ENCODE results near the gene MRPL45.

The MRPL45 gene

DNA sequence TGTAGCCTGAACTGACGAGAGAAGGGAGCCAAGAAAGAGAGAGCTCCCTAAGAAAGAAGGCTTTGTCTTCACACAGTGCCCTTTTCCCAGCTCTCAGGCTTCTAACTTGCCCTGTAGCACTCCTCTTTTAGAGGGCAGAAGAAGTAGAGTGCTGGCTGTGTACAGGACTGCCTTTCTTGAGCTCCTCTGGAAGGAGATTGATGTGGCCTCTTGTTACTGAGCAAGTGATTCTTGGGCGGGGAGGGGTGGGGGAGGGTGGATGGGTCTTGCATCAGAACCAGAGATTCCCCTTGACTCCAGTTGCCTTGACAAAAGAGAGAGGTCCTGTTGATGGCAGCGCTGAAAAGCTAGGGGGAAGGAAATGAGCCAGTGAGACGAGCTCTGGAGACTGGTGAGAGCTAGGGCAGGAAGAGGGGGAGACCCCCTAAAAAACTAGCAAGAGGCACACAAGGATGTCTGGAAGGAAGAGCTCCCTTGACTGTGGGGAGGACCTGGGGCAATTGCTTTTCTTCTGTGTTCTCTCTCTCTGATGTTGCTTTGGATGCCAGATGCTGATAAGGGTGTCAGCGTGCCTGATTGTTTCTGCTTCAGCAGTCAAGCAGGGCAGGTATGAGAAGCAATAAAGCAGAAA lies 28.4 kb downstream of the MRPL45 start:
- DNase-seq = no peak

DNA sequence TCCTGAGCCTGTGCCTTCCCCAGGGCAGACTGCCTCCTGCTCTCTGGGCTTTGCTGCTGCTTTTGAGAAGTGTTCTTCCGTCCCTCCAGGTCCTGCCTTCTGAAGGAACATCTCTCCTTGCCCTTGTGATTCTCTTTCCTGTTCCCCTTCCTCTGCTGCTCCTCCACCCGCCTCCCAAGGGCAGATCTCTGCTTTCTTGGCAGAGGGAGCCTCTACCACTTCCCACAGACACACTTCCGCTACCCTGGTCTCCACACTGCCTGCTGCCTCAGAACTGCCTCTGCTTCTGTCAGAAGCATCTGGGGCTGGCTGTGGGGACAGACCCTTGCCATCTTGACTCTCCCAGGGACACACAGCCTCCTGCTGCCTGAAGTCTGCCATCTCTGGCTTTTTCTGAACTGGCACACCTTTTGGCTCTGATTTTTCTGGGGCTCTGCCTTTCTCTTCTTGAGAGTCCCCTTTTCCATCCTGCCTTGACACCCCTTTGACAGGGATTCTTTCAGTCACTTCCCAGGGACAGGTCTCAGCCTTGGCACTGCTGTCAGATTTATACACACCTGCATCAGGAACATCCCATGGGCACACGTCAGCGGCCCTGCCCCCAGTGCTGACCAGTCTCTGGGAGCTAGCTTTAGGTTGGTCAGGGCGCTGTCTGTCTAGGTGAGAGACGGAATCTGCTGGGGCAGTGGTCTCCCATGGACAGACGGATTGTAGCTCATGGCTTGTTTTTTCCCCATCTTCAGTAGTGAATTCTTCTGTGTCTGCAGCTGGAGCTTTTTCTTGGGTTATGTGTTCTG lies 30.2 kb downstream of the MRPL45 start:
- peak; percentile 69 to 73 for DNase-seq

DNA sequence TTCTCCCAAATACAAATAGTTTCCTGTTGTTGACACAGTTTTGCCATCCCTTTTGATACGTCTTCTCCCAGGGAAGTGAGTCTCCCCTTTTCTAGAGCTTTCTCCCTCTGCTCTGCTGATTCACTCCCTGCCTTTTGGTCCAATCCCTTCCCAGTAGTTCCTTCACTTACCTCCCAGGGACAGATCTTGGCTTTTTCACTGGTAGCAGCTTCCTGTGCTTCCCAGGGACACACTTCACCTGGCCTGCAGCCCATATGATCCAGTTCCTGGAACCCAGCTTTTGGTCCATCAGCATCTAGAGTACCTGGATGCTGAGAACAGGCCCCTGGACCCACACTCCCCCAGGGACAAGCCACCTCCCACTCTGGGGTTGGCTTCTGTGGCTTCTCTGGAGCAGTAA lies 31.0 kb downstream of the MRPL45 start:
- no peak for DNase-seq

- no peak for DNase-seq
Observed at GRCh38 chr17:38328620-38329019, 31.7 kb downstream of the MRPL45 start.

DNA sequence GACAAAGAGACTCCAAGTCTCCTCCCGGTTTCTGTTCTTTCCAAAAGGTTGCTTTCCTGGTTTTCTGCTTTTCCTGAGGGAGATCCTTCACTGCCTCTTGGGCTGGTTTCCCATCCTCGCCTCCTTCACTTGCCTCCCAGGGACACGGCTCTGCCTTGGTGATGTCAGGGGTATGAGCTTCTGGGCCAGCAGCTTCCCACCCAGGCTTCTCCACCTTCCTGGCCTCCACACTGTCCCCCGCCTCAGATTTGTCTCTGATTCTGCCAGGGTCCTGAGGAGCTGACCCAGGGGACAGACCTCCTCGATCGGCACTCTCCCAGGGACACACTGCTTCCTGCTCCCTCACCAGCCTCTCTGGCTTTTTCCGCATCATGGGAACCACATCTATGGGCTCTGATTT lies 32.3 kb downstream of the MRPL45 start:
- no peak for DNase-seq

DNA sequence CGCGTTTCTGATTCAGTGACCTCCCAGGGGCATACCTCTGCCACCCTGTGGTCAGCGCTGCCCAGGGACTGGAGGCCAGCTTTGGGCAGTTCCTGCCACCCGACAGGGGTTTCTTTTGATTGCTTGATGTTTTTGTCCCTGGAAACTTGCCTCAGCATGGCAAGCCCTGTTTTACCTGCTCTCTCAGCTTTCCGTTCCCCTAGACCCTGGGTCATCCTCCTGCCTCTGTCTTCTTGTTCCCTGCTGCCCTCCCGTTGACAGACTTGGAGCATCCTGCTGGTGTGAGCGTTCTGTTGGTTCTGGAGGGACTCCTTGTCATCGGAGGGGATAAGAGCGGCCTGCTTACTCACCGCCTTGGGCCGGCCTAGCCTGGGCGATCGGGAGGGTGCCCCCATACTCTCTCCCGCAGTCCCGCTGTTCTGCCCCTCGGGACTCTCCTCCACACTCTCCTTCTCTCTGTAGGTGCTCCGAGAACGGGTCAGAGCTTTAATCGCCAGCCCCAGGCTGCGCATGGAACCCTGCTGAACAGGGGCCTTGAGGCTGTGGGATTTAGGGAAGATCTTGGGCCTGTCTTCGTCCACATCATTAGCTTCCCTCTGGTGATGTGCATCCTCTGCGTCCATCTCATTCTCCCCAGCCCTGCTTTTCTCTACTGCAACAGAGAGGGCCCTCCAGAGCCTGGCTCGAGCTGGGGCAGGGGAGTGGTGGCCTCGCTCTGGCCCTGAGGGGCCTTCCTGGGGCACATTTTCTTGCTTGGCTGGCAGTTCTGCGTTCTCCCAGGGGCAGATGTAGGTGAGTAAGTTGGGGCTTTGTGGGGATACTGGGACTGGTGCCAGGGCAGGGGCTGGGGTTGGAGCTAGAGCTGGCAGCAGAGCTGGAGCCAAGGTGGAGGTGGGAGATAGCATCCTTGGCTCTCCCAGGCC lies 33.1 kb downstream of the MRPL45 start:
- DNase-seq = no peak

GRCh38 chr17:38330941-38331411 lies 34.0 kb downstream of the MRPL45 start:
- no peak for DNase-seq

GRCh38 chr17:38332735-38333134 lies 35.8 kb downstream of the MRPL45 start:
- no peak for DNase-seq

DNA sequence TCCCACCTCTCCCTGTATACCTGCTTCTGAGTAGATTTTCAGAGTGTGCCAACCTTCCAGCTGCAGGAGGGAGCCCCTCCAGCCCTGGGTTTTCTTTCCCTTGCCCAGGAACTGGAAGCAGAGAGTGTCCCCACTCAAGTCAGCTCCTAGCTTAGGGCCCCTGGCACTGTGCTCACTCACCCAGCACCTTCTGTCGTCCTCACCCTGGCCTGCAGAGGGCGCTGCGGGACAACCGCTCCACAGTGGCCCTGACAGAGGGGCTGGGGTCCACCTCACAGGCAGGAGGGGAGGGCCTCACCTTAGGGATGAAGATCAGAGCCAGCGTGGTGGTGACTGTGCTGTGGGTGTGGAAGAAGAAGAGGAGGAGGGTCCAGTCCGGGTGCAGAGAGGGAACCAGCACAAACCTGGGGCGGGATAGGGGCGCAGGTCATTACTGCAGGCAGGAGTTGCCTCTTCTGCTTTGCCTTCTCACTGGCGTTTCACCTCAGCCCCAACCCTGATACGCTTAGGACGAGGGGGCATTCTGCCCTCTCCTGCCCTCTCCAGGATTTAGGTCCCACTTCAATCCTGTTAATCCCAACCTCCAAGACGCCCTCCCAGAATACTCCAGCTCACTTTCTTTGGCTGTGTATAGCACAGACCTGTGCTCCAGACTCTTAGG lies 36.8 kb downstream of the MRPL45 start:
- peak; percentile 4 to 26 for DNase-seq

DNA sequence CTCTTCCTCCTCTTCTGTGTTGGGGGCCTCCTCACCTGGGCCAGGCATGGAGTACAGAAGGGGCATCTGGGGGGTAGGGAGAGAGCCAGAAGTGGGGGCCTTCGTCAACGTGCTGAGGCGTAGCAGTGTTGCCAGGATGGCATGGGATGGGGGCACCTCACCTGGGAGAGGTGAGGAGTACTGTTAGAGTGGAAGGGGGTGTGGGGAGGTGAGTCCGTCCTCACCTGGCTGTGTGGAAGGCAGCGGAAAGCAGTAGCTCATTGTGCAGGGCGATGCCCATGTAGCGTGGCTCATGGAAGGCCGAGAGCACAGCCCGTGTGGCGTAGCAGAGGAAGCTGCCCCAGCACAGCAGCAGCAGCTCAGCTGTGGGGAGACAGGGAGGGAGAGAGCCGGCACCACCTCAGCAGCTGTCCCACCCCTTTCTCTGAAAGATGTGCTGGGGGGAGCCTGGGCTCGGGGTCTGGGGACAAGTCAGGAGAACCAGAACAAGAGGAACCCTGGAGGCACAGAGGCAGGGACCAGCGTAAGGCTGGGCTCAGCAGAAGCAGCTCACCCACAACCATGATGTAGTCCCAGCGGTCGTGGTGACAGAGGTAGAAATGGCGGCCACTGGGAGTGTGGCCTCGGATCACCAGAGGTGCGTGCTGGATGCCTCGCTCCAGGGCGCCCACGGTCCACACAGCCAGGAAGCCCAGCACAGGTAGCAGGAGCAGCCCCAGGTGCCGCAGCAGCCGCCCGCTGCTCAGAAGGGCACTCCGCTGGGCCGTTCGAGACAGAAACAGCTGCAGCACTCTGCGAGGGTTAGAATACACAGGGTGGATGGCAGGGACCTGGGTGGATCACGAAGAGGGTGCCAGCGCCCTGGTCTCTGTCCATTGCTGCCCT lies 37.8 kb downstream of the MRPL45 start:
- no peak for DNase-seq

DNA sequence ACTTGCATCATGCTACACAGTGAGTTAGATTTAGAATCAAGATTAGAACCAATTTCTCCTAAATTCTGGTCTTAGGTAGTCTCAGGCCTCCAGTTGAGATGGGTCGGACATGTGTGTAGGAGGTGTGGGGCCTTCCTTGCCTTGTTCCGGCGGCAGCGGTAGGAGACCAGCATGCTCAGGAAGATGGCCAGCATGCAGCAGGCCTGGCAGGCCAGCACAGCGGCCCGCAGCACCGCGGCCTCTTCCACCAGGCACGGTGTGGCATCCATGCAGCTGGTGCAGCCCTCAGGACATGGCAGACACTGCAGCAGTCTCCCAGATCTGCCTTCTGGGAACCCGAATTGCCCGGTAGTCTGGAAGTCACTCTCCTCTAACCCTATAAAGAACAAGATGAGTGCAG lies 39.9 kb downstream of the MRPL45 start:
- no peak for DNase-seq

- no peak for DNase-seq
Observed at GRCh38 chr17:38338053-38338452, 41.1 kb downstream of the MRPL45 start.

DNA sequence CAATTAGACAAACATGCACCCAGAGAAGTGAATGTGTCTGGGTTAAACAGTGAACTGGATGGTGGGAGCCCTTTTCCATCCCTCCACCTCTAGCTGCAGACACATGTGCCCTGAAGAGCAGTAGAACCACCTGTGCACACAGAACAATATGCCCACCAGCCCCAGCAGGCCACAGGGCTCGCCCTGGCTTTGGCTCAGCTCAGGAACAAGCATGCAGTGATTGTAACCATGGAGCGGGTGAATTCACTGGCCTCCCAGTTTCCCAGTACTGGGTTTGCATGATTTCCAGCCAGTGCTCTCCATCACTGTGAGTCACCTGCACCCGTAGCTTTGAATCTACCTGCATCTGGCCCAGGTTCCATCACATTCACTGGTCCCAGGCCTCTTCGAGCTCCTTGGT lies 41.6 kb downstream of the MRPL45 start:
- no peak for DNase-seq

DNA sequence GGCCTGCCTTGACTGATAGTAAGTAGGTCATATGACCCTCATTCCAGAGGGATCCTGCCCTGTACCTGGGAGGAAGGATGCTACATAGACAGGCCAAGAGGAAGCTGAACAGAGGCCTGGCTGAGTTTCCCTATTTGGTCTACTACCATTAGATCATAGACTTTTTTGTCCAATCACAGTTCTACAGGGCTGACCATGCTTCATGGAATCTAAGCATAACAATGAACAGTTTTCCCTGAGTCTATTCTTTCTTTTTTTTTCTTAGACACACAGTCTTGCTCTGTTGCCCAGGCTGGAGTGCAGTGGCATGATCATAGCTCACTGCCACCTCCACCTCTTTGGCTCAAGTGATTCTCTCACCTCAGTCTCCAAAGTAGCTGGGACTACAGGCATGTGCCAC lies 42.9 kb downstream of the MRPL45 start:
- DNase-seq = no peak

- peak in 1 of 2 experiments; percentile 5 for DNase-seq
Observed at GRCh38 chr17:38341035-38341721, 44.2 kb downstream of the MRPL45 start.

- no peak for DNase-seq
Observed at GRCh38 chr17:38342886-38343607, 46.1 kb downstream of the MRPL45 start.

DNA sequence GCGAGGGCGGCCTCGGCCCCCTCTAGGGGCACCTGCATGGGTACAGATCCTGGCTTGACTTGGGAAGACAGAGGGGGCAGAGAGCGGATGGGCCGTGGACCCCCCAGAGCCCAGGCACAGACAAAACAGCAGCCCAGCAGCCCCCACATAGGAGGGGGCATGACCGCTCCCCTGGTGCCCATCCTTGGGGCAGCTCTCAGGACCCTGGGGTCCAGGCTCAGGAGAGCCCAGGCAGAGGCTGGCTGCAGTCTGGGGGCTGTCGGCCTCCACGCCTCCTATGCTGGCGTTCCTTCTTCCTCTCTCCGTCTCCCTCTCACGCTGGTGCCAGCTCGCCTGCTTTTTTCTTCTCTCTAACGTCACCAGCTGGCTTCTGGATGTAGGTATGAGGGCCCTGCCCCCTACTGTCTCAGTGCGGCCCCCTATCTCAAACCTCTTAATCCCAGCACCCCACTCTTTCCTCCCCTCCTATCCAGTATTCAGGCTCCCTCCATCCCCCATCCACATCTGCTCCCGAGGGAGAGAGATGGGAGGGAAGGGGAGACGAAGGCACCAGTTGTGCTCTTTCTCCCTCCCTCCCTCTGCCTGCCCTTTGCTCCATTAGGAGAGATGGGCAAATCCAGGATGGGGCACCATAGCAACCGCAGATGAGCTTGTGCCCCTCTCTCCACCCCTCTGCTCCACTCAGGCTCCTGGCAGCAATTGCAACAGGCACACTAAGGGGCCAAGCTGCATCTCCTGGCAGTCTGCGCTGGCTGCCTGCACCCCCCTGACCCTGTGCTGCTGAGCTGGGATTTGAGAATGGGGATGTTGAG lies 46.8 kb downstream of the MRPL45 start, which contains the start of gene GPR179:
TSS of gene GPR179 (minus strand) at position 349 of the 812 bp plus-strand sequence. CDS start at position 182, 167 bp downstream.
- DNase-seq = no peak

GRCh38 chr17:38344420-38344745 lies 47.4 kb downstream of the MRPL45 start:
- DNase-seq = no peak

DNA sequence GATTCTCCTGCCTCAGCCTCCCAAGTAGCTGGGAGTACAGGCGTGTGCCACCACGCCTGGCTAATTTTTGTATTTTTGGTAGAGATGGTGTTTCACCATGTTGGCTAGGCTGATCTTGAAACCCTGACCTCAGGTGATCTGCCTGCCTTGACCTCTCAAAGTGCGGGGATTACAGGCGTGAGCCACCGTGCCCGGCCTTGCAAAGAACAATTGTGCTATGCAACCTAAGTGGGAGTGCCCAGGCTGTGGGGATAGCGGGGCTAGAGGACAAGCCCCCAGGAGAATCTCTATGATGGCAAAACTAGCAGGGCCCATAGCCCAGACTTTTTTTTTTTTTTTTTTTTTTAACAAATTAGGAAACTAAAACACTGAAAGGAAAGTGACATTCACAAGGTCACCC lies 48.8 kb downstream of the MRPL45 start:
- DNase-seq = no peak
